Activated CD4-positive, alpha-beta T cell treated with anti-CD3 and anti-CD28 coated beads for 1 hour (primary cell): Measurements from ENCODE around the gene MYO1D.
"Not testable (repeated sequence)": the region's sequence is repeated elsewhere in the genome, so short reads cannot be mapped to it uniquely, and the experiment has no call there.

Experiments
- DNase-seq: peaks from one replicate; pipeline ENCODE4 v3.0.0-alpha.2; 2020

The MYO1D gene

GRCh38 chr17:32876417-32877163, at the start of gene MYO1D:
Gene MYO1D, minus strand, starts transcription at chr17:32877124. Its CDS starts 252 bp downstream, at chr17:32876872.
- peak; percentile 63 for DNase-seq

GRCh38 chr17:32926183-32926582, 49.3 kb upstream of the MYO1D start:
- DNase-seq = no peak

- DNase-seq = not testable (repeated sequence)
Observed at GRCh38 chr17:32923905-32924304, 47.0 kb upstream of the MYO1D start.

GRCh38 chr17:32921017-32921416, 44.1 kb upstream of the MYO1D start:
- no peak for DNase-seq

- DNase-seq = no peak
Observed at GRCh38 chr17:32920293-32920692, 43.4 kb upstream of the MYO1D start.

- not testable (repeated sequence) for DNase-seq
Observed at GRCh38 chr17:32919876-32920275, 43.0 kb upstream of the MYO1D start.

- no peak for DNase-seq
Observed at GRCh38 chr17:32917842-32918241, 40.9 kb upstream of the MYO1D start.

- DNase-seq = no peak
Observed at GRCh38 chr17:32917081-32917480, 40.2 kb upstream of the MYO1D start.

GRCh38 chr17:32916134-32916533, 39.2 kb upstream of the MYO1D start:
- no peak for DNase-seq

- no peak for DNase-seq
Observed at GRCh38 chr17:32915245-32915644, 38.3 kb upstream of the MYO1D start.

- no peak for DNase-seq
Observed at GRCh38 chr17:32914181-32914580, 37.3 kb upstream of the MYO1D start.

GRCh38 chr17:32913593-32913992, 36.7 kb upstream of the MYO1D start:
- no peak for DNase-seq

GRCh38 chr17:32912218-32912897, 35.4 kb upstream of the MYO1D start:
- no peak for DNase-seq

GRCh38 chr17:32910769-32911168, 33.8 kb upstream of the MYO1D start:
- DNase-seq = no peak

GRCh38 chr17:32909787-32910369, 33.0 kb upstream of the MYO1D start:
- DNase-seq = no peak

- DNase-seq = no peak
Observed at GRCh38 chr17:32907583-32907982, 30.7 kb upstream of the MYO1D start.

GRCh38 chr17:32904891-32905290, 28.0 kb upstream of the MYO1D start:
- DNase-seq = no peak

GRCh38 chr17:32903774-32904673, 27.1 kb upstream of the MYO1D start:
- no peak for DNase-seq

GRCh38 chr17:32901743-32902142, 24.8 kb upstream of the MYO1D start:
- no peak for DNase-seq

GRCh38 chr17:32899236-32900013, 22.5 kb upstream of the MYO1D start:
- DNase-seq = no peak

- DNase-seq = no peak
Observed at GRCh38 chr17:32896647-32897258, 19.8 kb upstream of the MYO1D start.

GRCh38 chr17:32894245-32894644, 17.3 kb upstream of the MYO1D start:
- DNase-seq = no peak
